ENCODE results near the gene FKBP8. TPM values are rescaled to one million over a fixed set of nuclear protein-coding genes. Genes with fewer than 3 reads are reported as not detected.

The FKBP8 gene
- total RNA-seq, 5 donors from 2014 or later (not counting 1 experiment from before 2014, with no cell fraction given): 158 to 282 (median 244) TPM

Other genes with a start within 250 kb of the FKBP8 start
- gene LSM4, start 220.5 kb downstream of the FKBP8 start, total RNA-seq: 10 to 100 TPM; 58.5 to 82.7 (median 69.1) TPM
- gene PGPEP1, start 203.0 kb downstream of the FKBP8 start, total RNA-seq: 10 to 100 TPM; 35.7 to 52.6 (median 45.1) TPM
- 1 to 10 TPM in 3 of 5 donors, not detected in 2; 1.5 to 1.7 (median 1.5) TPM for gene GDF15, start 157.4 kb downstream of the FKBP8 start, total RNA-seq
- gene LRRC25, start 146.0 kb downstream of the FKBP8 start, total RNA-seq: under 1 TPM in 3 of 5 donors, not detected in 2; 0.16 to 0.33 (median 0.30) TPM
- gene SSBP4, start 124.2 kb downstream of the FKBP8 start, total RNA-seq: 100 to 1,000 TPM in 4 of 5 donors, 10 to 100 TPM in 1; 71.3 to 127 (median 102) TPM
- gene ISYNA1, start 105.4 kb downstream of the FKBP8 start, total RNA-seq: 10 to 100 TPM; 38.3 to 59.8 (median 55.0) TPM
- gene ELL, start 21.5 kb downstream of the FKBP8 start, total RNA-seq: 10 to 100 TPM; 27.2 to 46.4 (median 33.4) TPM
- gene KXD1, start 14.3 kb upstream of the FKBP8 start, total RNA-seq: 100 to 1,000 TPM in 1 of 5 donors, 10 to 100 TPM in 4; 73.1 to 112 (median 95.8) TPM
- 1,000 to 10,000 TPM; 1,917 to 2,053 (median 1,972) TPM for gene UBA52, start 28.3 kb upstream of the FKBP8 start, total RNA-seq
- gene REX1BD, start 45.2 kb upstream of the FKBP8 start, total RNA-seq: 100 to 1,000 TPM in 4 of 5 donors, 10 to 100 TPM in 1; 91.8 to 166 (median 150) TPM
- under 1 TPM in 2 of 5 donors, not detected in 3; 0.56 to 0.73 TPM for gene CRLF1, start 63.2 kb upstream of the FKBP8 start, total RNA-seq
- gene TMEM59L, start 69.3 kb upstream of the FKBP8 start, total RNA-seq: under 1 TPM in 2 of 5 donors, not detected in 3; 0.38 to 0.40 TPM
- 10 to 100 TPM in 4 of 5 donors, 1 to 10 TPM in 1; 8.8 to 16.4 (median 14.1) TPM for gene KLHL26, start 93.5 kb upstream of the FKBP8 start, total RNA-seq
- gene CRTC1, start 140.1 kb upstream of the FKBP8 start, total RNA-seq: 10 to 100 TPM; 19.6 to 26.9 (median 25.0) TPM
- not detected for gene COMP, start 247.7 kb upstream of the FKBP8 start, total RNA-seq

Measured in T-cell (primary cell).